ENCODE measurements around the gene RB1.

DNA sequence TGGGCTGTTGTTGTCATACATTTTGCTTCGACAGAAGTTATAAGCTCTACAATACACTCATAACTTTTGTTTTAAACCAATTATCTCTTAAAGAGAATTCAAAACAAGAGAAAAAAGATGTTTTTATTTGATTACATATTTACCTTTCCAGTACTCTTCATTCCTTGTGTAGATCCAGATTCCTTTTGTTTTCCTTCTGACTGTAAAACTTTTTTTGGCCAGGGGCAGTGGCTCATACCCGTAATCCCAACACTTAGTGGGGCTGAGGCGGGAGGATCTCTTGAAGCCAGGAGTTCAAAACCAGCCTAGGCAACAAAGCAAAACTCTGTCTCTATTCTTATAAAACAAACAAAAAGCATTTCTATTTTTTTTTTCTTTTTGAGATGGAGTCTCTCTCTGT is 87.7 kb downstream of the RB1 start:
- TF ChIP-seq, protein P1, sequence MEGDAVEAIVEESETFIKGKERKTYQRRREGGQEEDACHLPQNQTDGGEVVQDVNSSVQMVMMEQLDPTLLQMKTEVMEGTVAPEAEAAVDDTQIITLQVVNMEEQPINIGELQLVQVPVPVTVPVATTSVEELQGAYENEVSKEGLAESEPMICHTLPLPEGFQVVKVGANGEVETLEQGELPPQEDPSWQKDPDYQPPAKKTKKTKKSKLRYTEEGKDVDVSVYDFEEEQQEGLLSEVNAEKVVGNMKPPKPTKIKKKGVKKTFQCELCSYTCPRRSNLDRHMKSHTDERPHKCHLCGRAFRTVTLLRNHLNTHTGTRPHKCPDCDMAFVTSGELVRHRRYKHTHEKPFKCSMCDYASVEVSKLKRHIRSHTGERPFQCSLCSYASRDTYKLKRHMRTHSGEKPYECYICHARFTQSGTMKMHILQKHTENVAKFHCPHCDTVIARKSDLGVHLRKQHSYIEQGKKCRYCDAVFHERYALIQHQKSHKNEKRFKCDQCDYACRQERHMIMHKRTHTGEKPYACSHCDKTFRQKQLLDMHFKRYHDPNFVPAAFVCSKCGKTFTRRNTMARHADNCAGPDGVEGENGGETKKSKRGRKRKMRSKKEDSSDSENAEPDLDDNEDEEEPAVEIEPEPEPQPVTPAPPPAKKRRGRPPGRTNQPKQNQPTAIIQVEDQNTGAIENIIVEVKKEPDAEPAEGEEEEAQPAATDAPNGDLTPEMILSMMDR (conservative IDR thresholded peaks at IDR 0.05; ENCODE audit: low read depth, low read length) = no peak
- TF ChIP-seq EZH2 (IDR thresholded peaks at IDR 0.05; ENCODE audit: borderline replicate concordance, low read depth, low read length, poor library complexity, severe bottlenecking) = no peak

All from A673 (cell line).